NCI-H82 treated with DMSO at 0.1 percent for 48 hours (cell line): ENCODE measurements around the gene COL18A1.
"Not testable (repeated sequence)": the region's sequence is repeated elsewhere in the genome, so short reads cannot be mapped to it uniquely, and the experiment has no call there.

Experiments used
- DNase-seq: peaks from one replicate; lab custom pipeline; 2025; ENCODE audit not compliant: unreplicated experiment; lab: John Stamatoyannopoulos, UW

Gene COL18A1

GRCh38 chr21:45555557-45556301 is 150.8 kb downstream of the COL18A1 start:
- DNase-seq = no peak

- DNase-seq = no peak
Observed at GRCh38 chr21:45556302-45556644, 151.3 kb downstream of the COL18A1 start.

GRCh38 chr21:45556645-45557615 is 152.0 kb downstream of the COL18A1 start:
- no peak for DNase-seq

DNA sequence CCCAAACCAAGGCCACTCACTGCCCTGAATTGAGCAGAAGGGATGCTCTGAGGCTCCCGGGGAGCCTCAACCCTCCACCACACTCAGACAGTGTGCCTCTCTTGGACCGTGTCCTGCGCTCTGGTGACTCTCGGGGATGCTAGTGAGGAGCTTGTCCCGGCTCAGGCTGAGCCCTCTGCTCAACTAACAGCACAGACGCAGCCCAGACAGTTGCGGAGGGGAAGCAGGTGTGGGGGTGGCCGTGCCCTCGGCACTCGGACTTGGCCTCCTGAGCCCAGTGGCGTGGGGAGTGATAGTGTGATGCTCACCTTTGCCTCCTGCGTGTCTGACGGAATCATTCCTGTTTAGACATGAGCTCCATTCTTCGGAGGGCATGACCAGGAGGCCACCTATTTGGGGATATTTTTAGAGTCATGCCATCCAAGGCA is 152.7 kb downstream of the COL18A1 start:
- DNase-seq = no peak

GRCh38 chr21:45558044-45558721 is 153.2 kb downstream of the COL18A1 start:
- DNase-seq = no peak

- DNase-seq = no peak
Observed at GRCh38 chr21:45559216-45560105, 154.5 kb downstream of the COL18A1 start.

DNA sequence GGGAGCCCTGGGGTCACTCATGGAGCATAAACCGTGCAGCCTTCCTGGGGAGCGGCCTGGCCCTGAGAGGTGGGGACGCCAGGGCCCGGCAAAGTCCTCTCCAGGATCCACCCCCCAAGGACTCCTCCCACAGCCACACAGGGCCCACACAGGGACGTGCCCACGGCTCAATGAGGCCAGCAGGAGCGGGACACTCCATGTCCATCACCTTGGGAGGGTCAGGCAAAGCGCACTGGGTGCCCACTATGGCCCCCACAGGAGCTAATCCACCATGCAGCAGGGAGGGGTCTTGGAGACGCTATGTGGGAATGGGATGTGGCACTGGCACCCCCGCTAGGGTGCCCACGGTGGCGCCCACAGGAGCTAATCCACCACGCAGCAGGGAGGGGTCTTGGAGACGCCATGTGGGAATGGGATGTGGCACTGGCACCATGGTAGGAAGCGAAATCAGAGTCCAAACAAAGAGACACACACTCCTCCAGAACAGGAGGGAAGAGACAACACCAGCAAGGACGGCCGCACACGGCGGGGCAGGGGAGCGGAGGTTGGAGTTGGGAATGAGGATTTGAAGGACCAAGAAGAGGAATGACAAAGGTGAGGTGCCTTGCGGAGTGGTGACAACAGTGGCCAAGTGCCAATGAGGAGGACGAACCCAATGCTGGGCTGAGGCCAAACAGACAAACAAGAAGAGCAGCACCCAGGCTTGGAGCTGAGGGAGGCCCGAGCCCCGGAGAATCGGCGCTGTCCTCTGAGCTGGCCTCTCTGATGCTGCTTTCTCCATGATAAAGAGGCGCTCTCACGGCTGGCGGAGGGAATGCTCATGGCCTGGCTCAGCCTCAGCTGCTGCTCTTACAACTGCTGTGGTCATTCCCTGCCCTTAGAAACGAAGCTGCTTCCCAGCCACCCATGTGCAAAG is 155.4 kb downstream of the COL18A1 start:
- DNase-seq = no peak

GRCh38 chr21:45561241-45561640 is 156.3 kb downstream of the COL18A1 start:
- not testable (repeated sequence) for DNase-seq

- DNase-seq = no peak
Observed at GRCh38 chr21:45562402-45562801, 157.4 kb downstream of the COL18A1 start.

- DNase-seq = no peak
Observed at GRCh38 chr21:45562965-45563364, 158.0 kb downstream of the COL18A1 start.
